ENCODE results near the gene CPM.

Gene CPM

GRCh38 chr12:68963856-68964745 is 31.1 kb upstream of the CPM start:
- DNase-seq (ENCODE audit: low read depth) = no peak
- H3K4me3 ChIP-seq (replicated peaks; ENCODE audit: low read depth, low read length) = no peak overlapping the region
- no peak for TF ChIP-seq CTCF (IDR thresholded peaks at IDR 0.05; ENCODE audit: low read length, missing control alignments)

GRCh38 chr12:68962877-68963855 is 30.2 kb upstream of the CPM start:
- H3K4me3 ChIP-seq (replicated peaks; ENCODE audit: low read depth, low read length) = no peak overlapping the region
- TF ChIP-seq CTCF (IDR thresholded peaks at IDR 0.05; ENCODE audit: low read length, missing control alignments) = no peak
- DNase-seq (ENCODE audit: low read depth) = peak; percentile 69

- no peak overlapping the region for H3K4me3 ChIP-seq (replicated peaks; ENCODE audit: low read depth, low read length)
- TF ChIP-seq CTCF (IDR thresholded peaks at IDR 0.05; ENCODE audit: low read length, missing control alignments) = no peak
- peak; percentile 35 for DNase-seq (ENCODE audit: low read depth)
These were observed 27.0 kb upstream of the CPM start for GRCh38 chr12:68959891-68960464.

GRCh38 chr12:68959143-68959858 is 26.3 kb upstream of the CPM start:
- no peak for DNase-seq (ENCODE audit: low read depth)
- H3K4me3 ChIP-seq (replicated peaks; ENCODE audit: low read depth, low read length) = no peak overlapping the region
- no peak for TF ChIP-seq CTCF (IDR thresholded peaks at IDR 0.05; ENCODE audit: low read length, missing control alignments)

- TF ChIP-seq CTCF (IDR thresholded peaks at IDR 0.05; ENCODE audit: low read length, missing control alignments) = no peak
- H3K4me3 ChIP-seq (replicated peaks; ENCODE audit: low read depth, low read length) = no peak overlapping the region
- no peak for DNase-seq (ENCODE audit: low read depth)
These were observed 25.4 kb upstream of the CPM start for GRCh38 chr12:68958322-68958721.

- TF ChIP-seq CTCF (IDR thresholded peaks at IDR 0.05; ENCODE audit: low read length, missing control alignments) = no peak
- no peak overlapping the region for H3K4me3 ChIP-seq (replicated peaks; ENCODE audit: low read depth, low read length)
- peak; percentile 16 for DNase-seq (ENCODE audit: low read depth)
These were observed 24.3 kb upstream of the CPM start for GRCh38 chr12:68957273-68957672.

Measured in fibroblast of pulmonary artery (primary cell).